ENCODE measurements around the gene RNF32.

DNA sequence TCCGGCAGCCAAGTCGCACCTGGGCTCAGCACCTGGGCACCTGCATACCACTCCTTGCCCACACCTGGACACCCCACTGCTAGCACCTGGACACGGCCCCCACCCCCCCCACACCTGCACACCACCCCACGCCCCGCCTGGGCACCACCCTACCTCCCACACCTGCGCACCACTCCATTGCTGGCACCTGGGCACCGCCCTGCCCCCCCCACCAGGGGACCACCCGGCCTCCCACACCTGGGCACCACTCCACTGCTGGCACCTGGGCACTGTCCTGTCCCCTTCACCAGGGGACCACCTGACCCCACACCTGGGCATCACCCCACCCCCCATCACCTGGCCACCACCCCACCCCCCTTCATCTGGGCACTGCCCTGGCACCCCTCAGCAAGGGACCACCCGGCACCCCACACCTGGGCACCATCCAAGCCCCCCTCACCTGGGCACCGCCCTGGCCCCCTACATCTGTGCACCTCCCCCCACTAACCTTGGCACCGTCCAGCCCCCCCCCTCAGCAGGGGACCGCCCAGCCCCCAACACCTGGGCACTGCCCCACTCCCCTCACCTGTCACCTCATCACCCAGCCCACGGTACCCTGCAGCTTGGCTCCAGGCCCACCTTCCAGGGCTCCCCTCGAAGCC is 33.8 kb upstream of the RNF32 start:
- TF ChIP-seq MAX (IDR thresholded peaks at IDR 0.05) = no peak
- no peak for TF ChIP-seq RAD21 (IDR thresholded peaks at IDR 0.05; ENCODE audit: low read depth)
- TF ChIP-seq YY1 (IDR thresholded peaks at IDR 0.05; ENCODE audit: low read depth) = no peak
- TF ChIP-seq TCF12 (IDR thresholded peaks at IDR 0.05; ENCODE audit: low read depth) = no peak
- TF ChIP-seq, protein P1, sequence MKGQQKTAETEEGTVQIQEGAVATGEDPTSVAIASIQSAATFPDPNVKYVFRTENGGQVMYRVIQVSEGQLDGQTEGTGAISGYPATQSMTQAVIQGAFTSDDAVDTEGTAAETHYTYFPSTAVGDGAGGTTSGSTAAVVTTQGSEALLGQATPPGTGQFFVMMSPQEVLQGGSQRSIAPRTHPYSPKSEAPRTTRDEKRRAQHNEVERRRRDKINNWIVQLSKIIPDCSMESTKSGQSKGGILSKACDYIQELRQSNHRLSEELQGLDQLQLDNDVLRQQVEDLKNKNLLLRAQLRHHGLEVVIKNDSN (IDR thresholded peaks at IDR 0.05) = no peak

All from Ishikawa (cell line).